NCI-H226 (cell line): Measurements from ENCODE around the gene PAPPA2.
"Not testable (repeated sequence)": the region's sequence is repeated elsewhere in the genome, so short reads cannot be mapped to it uniquely, and the experiment has no call there.

Experiments
- DNase-seq: peaks from one replicate; pipeline ENCODE4 v3.0.0-alpha.2; 2015

PAPPA2 gene

DNA sequence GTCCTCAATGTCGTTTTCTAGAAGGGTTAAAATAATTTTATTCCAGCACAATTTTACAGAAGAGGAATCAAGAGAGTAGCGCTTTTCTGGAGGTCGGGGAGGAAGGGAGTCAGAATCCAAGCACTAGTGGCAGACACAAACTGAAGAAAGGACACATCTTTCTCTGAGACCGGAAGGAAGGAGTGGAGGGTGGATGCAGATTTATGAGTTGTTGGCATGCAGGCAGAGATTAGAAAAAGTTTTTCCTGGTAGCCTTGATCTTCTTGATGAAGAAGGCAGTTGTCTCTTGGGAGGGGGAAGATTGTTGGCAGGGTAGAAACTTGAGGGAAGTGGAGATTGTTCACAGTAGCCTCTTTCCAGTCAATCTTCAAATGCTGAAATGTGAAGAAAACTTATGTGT, 149.8 kb downstream of the PAPPA2 start:
- DNase-seq = no peak

DNA sequence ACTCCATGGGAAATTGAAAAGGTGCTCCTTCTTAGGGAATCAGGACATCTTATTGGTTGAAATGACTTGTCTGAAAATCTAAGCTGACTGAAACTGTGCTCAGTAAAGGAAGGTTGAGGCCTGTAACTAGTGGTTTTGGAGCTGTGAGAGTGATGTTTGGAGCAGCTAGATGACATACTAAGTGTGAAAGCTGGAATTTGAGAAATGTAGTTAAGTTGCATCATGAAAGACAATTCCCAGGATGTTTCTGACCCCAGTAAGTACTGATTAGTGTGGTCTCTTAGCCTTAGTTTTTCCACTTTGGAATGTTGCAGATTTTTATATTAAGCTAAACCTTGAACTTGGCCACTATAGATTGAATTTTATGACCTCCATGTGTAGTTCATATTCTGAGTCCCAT, 154.9 kb downstream of the PAPPA2 start:
- no peak for DNase-seq

DNA sequence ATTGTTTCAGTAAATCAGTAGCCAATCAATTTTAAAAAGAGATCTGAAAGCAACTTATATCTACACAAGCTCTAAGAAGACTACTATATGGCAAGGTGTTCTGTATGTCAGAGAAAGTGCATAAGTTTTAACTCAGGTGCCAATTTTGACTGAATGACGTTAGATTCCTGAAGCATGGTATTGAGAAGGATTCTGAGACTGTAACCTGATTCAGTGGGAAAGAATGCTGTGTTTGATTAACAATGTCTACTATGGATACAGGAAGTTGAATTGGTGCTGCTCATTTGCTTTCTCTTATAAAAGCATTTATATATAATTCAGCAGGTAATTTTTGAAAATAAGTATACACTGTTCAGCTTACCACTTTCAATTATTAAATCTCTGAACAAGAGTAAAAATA, 156.3 kb downstream of the PAPPA2 start:
- no peak for DNase-seq

DNA sequence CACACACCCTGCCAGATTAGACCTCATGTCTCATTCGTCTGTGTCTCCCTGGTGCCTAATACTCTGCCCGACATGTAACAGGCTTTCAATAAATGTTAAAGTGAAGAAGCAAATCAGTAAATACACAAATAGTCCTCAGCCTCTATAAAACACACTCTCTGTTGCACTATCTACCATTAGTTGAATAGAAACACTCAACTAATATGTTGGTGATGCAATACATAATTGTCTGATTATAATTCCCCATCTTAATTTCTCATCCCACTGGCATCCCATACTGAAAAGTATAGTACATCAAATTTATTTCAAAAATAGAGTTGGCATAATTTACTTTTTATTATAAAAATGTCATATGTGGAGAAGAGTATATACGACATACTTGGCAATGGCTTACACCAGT, 162.4 kb downstream of the PAPPA2 start:
- no peak for DNase-seq

DNA sequence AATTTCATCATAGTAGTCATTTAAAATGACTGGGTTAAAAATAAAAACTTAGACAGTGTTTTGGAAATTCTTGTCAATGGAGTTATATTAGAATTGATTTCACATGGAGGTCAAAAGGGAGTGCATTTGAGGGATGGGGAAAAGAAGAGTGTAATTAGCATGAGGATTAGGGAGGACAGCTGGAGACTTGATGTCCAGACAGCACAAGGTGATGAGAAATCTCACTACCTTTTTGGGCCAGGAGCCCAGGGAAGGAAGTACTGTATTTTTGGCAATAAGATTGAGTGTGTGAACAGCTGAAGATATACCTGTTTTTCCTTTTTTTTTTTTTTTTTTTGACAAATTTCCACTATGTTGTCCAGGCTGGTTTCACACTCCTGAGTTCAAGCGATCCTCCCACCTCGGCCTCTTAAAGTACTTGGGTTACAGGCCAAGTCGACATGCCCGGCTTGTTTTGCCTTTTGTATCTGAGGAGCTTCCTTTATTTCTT, 163.6 kb downstream of the PAPPA2 start:
- no peak for DNase-seq

DNA sequence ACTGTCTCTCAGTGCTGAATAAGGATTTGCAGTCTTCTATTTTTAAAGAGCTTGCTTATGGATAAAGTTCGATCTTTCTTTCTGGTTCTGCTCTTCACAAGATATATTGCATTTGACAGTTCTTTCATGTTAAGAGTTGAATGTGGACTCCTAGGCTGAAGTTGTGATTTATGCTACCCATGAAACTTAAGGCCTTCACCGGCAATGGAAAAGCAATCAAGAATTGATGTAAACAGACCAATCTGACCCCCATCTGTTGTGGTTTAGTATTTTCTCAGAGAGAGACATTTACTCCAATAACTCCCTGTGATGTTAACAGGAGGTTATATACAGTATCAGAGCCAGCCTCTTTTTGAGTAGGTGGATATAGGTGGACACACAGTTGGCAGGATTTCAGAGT, 165.8 kb downstream of the PAPPA2 start:
- no peak for DNase-seq

DNA sequence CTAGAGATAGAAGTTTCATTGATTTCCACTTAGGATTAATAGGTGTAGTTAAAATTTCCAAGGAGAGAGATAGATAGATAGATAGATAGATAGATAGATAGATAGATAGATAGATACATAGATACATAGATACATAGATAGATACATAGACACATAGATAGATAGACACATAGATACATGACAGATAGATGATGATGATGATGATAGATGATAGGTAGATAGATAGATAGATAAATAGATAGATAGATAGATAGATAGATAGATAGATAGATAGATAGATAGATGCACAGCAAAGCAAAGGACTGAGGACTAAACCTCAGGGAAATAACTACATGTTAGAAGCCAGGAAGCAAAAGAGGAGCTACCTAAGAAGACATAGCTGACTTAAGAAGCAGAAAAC, 171.8 kb downstream of the PAPPA2 start:
- DNase-seq = not testable (repeated sequence)

DNA sequence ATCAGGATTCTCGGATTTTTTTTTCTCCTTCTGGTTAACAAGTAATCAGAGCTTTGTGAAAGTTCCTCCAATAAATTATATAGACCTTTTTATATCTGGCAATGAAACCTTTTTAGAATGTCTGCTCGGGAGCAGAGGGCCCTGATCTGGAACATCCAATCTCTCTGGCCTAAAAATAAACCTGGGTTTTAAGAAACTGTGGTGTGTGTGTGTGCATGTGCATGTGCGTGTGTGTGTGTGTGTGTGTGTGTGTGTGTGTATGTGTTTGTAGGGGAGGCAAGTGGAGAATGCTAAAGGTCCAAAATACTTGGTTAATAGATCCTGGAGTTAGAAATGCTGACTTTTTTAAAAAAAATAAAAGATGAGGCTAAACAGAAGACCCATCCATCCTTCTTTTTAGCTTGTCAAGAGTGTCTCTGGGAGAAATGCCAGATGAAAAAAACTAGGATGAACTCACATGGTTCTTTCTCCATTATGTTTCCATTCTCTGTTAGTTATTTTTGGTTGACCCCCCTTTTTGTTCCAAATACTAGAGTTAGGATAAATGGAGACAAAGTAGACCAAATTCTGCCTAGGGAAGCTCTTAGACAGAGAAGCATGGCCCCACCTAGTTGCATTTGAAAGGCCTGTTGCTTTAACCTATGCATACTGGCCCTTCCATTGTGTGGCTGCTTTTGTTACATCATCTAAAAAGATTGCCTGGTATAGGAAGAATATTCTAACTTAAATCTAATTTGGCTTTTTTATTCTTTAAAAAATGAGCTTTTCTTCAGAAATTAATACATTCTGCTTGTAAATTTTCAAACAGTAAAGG, 175.9 kb downstream of the PAPPA2 start:
- no peak for DNase-seq

DNA sequence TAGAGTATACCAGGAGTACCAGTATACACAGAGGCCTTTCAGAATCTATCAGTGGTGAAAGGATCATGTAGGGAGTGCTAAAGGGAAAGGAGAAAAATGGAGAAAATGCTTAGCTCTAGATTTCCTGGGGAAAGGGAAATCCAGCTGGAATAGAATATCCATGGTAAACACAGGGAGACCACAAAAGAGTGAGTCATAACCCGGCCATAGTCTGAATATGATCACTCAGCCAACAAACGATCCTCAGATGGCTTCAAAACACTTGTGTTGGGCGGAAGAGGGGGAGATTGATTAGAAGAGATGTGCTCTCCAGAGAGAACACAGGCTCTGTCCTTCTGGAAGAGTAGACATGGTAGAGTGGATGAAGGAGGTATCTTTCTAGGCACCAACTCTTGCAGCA, 180.6 kb downstream of the PAPPA2 start:
- no peak for DNase-seq

DNA sequence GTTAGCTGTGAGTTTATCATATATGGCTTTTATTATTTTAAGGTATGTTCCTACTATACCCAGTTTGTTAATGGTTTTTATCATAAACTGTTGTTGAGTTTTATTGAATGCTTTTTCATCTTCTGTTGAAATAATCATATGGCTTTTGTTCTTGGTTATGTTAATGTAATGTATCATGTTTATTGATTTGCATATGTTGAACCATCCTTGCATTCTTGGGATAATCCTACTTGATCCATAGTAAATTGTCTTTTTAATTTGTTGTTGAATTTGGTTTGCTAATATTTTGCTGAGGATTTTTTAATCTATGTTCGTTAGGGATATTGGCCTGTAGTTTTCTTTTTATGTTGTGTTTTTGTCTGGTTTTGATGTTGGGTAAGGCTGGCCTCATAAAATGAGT, 185.6 kb downstream of the PAPPA2 start:
- no peak for DNase-seq

DNA sequence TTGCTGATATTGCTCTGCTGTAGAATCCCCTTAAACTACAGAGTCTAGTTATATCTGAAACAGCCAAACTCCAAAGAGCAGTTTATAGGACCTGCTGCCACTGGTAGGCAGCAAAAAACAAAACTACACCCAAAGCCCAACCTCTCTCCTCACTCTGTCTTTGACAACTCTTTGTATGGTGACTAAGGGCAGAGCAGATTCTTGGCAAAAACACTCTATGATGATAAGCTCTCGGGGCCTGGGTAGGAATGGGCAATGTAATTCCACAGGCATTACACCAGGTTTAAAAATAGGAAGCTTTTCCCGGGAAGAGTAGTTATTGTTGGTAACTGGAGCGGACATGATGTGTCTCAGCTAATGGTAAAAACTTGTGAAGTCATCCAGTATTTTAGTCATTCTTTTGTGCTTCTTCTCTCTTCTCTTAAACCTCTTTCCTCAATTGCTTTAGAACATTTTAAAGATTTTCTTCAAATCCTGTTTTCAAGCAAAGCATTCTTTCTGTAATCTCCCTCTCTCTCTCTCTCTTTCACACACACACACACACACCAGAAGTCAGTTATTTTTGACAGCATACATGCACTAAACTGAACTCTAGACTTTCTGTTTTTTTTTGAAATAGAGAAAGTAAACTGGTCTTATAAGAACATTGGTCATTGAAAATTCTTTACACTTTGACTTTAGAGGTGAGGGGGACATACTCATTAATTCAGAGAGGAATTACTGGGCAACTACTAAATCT, 193.5 kb downstream of the PAPPA2 start:
- no peak for DNase-seq

DNA sequence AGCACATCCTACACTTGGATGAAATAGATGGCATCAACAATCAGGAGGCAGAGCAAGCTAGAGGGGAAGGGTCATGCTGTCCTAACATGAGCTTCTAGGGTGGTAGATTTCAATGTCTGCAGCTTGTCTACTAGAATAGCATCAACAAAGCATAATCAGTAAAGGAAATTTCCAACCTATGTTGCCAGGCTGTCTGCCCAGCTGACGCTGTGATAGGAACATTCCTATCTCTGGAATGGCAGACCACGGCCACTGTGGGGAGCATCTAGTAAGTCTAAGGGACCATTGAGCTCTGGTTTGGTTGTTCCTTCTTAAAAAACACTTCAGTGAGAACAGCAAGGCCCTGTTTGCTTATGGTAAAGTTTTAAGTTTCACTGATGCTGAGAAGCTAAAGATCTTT, 206.8 kb downstream of the PAPPA2 start:
- DNase-seq = no peak

DNA sequence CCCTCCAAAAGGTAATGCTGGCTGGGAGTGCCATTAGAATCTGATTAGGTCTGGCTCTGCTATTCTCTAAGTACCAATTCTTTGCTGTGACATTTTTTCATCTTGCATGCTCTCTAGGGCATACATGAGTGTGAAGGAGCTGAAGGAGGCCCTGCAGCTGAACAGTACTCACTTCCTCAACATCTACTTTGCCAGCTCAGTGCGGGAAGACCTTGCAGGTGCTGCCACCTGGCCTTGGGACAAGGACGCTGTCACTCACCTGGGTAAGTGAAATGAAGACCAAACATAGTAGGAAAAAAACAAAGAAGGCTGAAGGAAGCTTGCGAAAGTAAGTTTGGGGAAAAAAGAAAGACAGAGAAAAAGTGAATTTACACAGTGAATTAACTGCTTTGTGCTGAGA, 207.9 kb downstream of the PAPPA2 start:
- DNase-seq = no peak

DNA sequence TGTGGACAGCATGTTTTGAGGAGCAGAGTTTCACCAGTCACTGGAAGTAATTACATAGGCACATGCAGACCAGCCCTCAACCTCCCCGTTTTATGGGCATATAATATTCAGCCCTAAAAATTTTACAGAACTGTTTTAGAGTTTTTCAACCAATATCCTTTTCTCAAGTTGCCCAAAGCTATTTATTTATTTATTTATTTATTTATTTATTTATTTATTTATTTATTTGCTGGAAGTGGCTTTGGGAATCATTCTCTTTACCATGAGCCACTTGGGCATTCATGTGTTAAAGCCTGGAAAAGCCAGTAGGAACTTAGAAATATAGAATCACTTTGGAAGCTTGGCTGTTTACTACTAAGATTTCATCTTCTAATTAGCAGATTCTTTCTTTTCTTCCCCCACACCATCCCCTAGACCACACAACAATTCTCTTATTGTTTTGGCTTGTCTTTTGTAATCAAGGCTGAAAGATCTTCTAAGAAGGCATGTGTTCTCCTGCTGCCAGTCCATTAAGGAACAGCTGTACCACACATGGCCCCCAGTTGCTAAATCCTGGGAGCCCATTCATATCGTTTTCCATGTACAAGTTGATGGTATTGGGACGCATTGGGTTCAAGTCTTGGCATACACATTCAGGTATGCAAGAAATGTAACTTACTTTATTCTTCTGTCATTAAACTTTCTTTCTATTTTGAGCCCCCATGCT, 220.0 kb downstream of the PAPPA2 start:
- DNase-seq = no peak

DNA sequence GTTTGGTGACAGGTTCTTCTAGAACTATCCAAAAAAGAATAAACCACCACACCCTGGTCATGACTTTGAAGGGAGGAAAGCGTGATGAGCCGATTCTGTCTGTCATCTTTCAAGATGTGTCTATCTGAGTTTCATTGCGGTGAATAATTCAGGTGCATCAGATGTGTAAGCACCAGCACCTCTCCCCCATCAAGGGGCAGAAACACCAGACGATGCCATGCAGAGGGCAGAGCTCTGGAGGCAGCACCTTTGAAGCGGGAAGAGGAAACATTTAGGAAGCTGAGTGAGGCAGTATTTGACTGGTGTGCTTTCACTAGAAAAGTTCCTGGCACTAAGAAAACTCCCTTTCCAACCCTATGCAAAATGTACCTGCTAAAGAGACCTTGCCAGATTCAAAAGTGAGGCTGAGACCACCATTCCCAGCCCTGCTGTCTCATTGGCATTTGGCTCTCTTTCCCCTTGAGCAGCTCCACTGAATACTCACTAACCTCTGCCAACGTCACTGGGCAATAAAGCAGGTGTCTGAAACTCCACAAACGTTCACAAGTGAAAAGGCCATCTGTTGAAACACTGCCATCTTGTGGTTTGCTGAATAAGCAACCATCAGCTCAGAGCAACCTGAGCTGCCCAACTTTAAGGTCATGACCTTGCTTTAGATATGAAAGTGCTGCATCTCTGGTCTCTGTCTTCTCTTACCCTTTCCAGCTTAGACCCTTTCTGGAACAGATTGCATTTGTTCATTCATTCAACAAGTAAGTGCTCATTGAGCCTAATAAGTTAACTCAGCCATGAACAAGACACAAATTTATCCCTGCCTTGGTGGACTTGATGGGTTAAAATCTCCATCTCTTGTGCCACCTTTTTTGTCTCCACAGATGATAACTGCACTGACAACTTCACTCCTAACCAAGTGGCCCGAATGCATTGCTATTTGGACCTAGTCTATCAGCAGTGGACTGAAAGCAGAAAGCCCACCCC, 228.6 kb downstream of the PAPPA2 start:
- peak; percentile 12 for DNase-seq

DNA sequence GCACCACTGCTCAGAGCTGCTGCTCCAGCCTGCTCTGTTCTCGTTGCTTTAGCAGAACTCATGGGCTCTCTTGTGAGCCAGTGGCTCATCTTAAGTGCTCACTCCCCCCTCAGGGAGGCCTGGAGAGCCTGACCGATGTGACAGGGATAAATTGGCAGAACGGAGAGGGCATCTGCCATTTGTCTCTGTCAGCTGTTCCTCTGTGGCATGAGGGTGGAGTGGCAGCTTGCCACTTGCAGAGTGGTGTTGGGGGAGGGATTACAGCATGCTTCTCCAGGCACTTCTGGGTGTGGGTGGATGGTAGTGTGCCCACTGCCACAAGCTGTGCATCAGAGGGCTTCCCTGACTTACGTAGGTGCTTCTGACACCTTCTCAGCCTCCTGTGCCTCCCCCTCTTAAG, 229.5 kb downstream of the PAPPA2 start:
- DNase-seq = no peak

DNA sequence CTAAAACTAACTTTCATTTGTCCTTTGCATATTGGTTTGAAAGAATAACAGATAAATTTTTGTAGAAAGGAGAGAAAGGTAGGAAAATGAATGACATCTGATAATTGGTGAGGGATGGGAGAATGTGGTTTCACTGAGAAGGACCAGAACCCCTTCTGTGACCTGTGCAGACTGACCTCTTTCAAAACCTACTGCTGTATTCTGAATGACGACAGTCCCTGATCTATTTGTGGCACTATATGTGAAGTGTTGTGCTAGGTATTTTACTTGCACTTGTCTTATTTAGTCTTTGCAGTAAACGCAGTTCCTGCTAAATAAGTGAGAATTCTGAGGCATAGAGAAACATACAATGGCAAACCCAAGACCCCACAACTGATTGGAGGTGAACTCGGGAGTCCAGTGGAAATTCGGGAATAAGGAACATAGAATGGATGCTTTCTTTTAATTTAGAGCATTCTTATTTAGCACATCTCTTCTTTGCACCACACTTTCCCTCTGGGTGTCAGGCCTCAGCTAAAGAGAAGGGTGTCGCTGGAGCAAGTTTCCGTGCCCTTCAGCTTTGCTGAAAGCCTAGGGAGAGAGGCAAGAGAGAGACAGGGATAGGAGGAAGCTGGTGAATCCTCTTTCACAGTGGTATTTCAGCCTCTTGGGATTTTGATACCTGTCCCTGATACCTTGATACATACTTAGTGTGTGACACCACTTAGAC, 230.2 kb downstream of the PAPPA2 start:
- no peak for DNase-seq

DNA sequence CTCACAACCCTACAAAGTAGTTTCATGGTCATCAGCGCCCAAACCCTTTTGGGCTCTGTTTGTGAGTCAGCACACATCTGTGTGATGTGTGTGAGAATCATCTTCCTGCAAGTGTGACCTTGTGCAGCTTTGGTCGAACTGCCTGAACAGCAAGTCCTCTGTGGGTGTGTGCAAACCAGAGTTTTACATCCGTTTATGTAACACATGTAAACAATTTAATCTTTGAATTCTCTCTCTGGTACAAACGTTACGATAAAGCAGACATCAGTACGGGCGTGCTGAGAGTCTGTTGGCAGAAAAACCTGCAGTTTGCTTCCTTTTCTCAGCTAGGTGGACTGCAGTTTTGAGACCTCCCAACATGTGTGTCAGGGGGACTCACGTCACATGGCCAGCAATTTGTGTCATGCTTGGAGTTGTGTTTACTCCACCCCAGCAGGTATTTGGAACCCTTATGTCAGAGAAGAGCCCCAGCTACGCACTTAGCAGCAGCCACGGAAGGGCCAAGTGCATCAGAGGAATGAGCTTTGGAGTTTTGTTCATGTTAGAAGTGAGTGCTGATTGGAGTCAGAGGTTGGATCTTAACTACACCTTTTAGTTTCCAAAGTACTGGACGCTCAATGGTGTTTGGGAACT, 230.8 kb downstream of the PAPPA2 start:
- DNase-seq = no peak

DNA sequence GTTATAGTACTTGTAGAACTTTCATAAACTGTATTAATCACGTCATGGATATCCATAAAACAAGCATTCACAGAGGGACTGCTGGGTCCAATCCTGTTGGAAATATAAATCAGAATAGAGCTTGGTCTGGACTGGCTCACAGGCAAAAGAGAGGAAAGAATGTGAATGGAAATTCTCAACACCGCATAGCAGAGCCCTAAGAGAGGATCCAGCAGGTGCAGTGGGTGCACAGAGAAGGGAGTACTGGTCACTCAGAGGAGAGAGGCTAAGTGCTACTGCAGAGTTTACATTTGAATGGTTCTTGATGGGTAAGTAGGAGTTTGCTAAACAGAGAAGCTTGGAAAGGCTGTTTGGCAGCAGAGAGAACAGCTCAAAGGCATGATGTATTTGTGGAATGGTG, 231.7 kb downstream of the PAPPA2 start:
- no peak for DNase-seq

DNA sequence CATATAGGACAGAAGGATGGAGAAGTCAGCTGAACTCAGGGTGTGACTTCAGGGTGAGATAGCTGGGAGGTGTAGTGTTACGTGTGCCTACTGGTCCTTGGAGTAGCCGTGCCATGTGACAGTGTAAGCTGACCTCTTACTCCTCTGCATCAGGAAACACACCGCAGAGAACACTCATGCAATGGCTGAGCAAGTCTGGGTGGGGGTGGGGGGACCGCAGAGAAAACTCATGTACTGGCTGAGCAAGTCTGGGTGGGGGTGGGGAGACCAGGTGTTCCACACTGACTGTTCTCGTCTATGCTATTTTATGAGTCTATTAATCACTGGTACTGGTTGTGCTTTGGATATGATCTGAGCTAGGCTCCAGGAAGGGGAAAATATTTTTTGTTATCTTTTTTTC, 233.1 kb downstream of the PAPPA2 start:
- DNase-seq = no peak

DNA sequence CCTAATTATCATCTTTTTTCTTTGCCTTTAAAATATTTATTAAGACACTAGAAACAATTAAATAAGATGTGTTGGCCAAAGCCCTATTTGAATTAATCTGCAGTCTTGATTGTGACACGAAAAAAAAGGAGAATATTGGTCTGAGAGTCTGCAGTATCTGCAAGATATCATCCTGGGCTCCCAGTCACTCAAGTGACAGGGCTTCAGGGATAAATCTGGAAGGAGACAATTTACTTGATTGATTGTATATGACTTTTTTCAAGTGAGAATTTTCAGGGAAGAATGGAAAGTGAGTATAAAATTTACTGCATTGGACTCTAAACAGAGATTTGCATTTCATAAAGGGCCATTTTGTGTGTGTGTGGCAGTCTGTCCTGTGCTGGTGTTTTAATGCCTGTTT, 233.7 kb downstream of the PAPPA2 start:
- no peak for DNase-seq
